Effector memory CD8-positive, alpha-beta T cell (primary cell): ENCODE data around the gene VIPR2.
"Not testable (repeated sequence)": the region's sequence is repeated elsewhere in the genome, so short reads cannot be mapped to it uniquely, and the experiment has no call there.

Experiments
- ATAC-seq: fragments of 150-1000 bp; cut with Tn5 transposase; replicated peaks from 2 replicates; pipeline ENCODE4 v1.10.0; 2021; ENCODE audit warnings: mild to moderate bottlenecking, moderate library complexity
- DNase-seq, 3 experiments: peaks; one replicate each; pipeline ENCODE4 v3.0.0; 2021
- H3K27ac Mint-ChIP-seq, 2 donors: one replicate each; pipeline ENCODE4 v1.8.0; 2022; ENCODE audit warnings: mild to moderate bottlenecking in 2 of 2, mixed read lengths in 2 of 2, moderate library complexity in 2 of 2
- H3K27me3 Mint-ChIP-seq, 2 donors: one replicate each; pipeline ENCODE4 v1.8.0; 2022; ENCODE audit warnings: mixed read lengths in 2 of 2
- H3K36me3 Mint-ChIP-seq: one replicate; pipeline ENCODE4 v1.8.0; 2022; ENCODE audit warnings: mild to moderate bottlenecking, moderate library complexity, mixed read lengths; ENCODE audit not compliant: insufficient read depth
- H3K4me1 Mint-ChIP-seq, 2 donors: one replicate each; pipeline ENCODE4 v1.8.0; 2022; ENCODE audit warnings: low read depth in 2 of 2, mixed read lengths in 2 of 2
- H3K4me3 Mint-ChIP-seq, 2 donors: one replicate each; pipeline ENCODE4 v1.8.0; 2022; ENCODE audit warnings: mild to moderate bottlenecking in 2 of 2, mixed read lengths in 2 of 2, moderate library complexity in 2 of 2
- H3K9me3 Mint-ChIP-seq, 2 donors: one replicate each; pipeline ENCODE4 v1.8.0; 2022; ENCODE audit warnings: mixed read lengths in 2 of 2
- total RNA-seq, 9 experiments: gene quantifications; one replicate each; lab custom pipeline; 2026; lab: John Stamatoyannopoulos, UW

VIPR2 gene, protein sequence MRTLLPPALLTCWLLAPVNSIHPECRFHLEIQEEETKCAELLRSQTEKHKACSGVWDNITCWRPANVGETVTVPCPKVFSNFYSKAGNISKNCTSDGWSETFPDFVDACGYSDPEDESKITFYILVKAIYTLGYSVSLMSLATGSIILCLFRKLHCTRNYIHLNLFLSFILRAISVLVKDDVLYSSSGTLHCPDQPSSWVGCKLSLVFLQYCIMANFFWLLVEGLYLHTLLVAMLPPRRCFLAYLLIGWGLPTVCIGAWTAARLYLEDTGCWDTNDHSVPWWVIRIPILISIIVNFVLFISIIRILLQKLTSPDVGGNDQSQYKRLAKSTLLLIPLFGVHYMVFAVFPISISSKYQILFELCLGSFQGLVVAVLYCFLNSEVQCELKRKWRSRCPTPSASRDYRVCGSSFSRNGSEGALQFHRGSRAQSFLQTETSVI
- 0 to 3.6 (median 0.40) reads per million in 9 experiments for total RNA-seq

GRCh38 chr7:159144758-159145489, at the start of gene VIPR2:
VIPR2 (minus strand) TSS chr7:159144867; CDS start chr7:159144771, 96 bp downstream.
- peak; percentile 11 to 23 (median 19) for DNase-seq

DNA sequence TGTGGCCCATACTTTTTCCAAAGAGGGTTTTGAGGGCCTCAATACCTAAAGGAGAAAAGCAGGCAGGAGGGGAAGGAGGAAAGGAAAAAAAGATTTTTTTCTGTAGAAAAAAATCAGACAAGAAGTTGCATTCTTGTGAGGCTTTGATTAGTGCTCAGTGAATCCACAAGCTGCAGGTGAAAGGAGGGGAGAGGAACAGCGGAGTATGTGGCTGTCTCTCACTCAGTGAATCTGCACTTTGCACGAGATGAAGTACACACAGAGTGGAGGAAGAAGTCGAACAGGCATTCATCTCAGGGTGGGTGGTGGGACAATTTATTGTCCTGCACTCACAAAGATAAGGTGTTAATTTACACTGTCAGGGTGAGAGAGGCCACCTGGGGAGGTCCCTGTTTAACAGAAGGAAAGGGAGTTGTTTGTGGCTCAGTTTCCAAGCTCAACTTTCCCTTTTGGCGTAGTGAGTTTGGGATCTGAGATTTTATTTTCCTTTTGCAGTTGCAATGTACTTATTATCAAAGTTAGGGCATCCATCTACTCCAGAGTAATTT, 49.0 kb upstream of the VIPR2 start:
- Mint-ChIP-seq H3K4me1 (peaks cover 53 to 66% of the 10 kb centered on the region in 2 donors), H3K36me3 (peaks cover 27% of the 10 kb centered on the region)

More at GRCh38 chr7:159144758-159145489, at the start of gene VIPR2:
- Mint-ChIP-seq H3K27ac (peak within 1 kb of the TSS in 1 of 2 donors; percentile 16), H3K27me3 (peaks cover 6 to 17% of the 10 kb centered on the region in 2 donors), H3K36me3 (no peaks in the 10 kb centered on the region), H3K4me1 (no peaks in the 10 kb centered on the region), H3K9me3 (no peaks in the 10 kb centered on the region), H3K4me3 (peak within 1 kb of the TSS; percentile 72)
- ATAC-seq, result peak; percentile 79

GRCh38 chr7:159192725-159193453, 48.2 kb upstream of the VIPR2 start:
- DNase-seq (no peak), ATAC-seq (no peak)
- Mint-ChIP-seq H3K27ac (peak overlapping the region; percentile 44 to 93), H3K36me3 (peaks cover 20% of the 10 kb centered on the region), H3K9me3 (no peaks in the 10 kb centered on the region), H3K4me3 (peak overlapping the region in 1 of 2 donors; percentile 42), H3K4me1 (peaks cover 46 to 59% of the 10 kb centered on the region in 2 donors), H3K27me3 (no peaks in the 10 kb centered on the region)

More for the DNA sequence above, 49.0 kb upstream of the VIPR2 start:
- no peaks in the 10 kb centered on the region for H3K9me3 Mint-ChIP-seq
- peak overlapping the region; percentile 42 to 54 for H3K4me3 Mint-ChIP-seq
- DNase-seq, result no peak
- no peak for ATAC-seq
- H3K27ac Mint-ChIP-seq, result peak overlapping the region; percentile 44 to 93
- H3K27me3 Mint-ChIP-seq, result no peaks in the 10 kb centered on the region

DNA sequence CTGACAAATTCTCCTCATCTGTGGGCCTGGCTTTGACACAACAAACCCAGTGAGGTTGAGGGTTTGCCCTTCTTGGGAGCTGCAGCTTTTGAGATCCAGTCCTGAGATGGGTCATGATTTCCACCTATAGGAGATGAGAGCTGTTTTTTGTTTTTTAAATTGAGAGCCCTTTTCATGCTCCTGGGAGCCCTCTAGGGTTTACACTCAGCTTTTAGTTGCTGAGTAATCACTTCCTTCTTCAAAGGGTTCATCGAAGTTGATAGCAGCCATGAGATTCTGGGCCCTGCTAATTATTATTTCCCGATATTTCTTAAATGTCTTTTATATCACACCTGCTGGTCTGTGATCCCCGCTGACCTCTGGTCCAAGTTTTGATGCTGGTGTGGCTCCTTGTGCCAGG, 47.3 kb upstream of the VIPR2 start:
- ATAC-seq, result no peak
- Mint-ChIP-seq H3K9me3 (no peaks in the 10 kb centered on the region), H3K36me3 (peaks cover 14% of the 10 kb centered on the region), H3K27me3 (no peaks in the 10 kb centered on the region), H3K4me3 (peak overlapping the region in 1 of 2 donors; percentile 0), H3K4me1 (peaks cover 38 to 50% of the 10 kb centered on the region in 2 donors), H3K27ac (peak overlapping the region; percentile 20 to 76)
- no peak for DNase-seq

- H3K27ac Mint-ChIP-seq, result peak overlapping the region in 1 of 2 donors; percentile 76
- peaks cover 9% of the 10 kb centered on the region for H3K36me3 Mint-ChIP-seq
- peaks cover 6 to 8% of the 10 kb centered on the region in 2 donors for H3K27me3 Mint-ChIP-seq
- H3K4me3 Mint-ChIP-seq, result no peak overlapping the region
- H3K9me3 Mint-ChIP-seq, result peaks cover 0 to 6% of the 10 kb centered on the region in 2 donors
- ATAC-seq (no peak), DNase-seq (no peak)
- peaks cover 31 to 44% of the 10 kb centered on the region in 2 donors for H3K4me1 Mint-ChIP-seq
Observed at GRCh38 chr7:159191236-159191635, 46.6 kb upstream of the VIPR2 start.

DNA sequence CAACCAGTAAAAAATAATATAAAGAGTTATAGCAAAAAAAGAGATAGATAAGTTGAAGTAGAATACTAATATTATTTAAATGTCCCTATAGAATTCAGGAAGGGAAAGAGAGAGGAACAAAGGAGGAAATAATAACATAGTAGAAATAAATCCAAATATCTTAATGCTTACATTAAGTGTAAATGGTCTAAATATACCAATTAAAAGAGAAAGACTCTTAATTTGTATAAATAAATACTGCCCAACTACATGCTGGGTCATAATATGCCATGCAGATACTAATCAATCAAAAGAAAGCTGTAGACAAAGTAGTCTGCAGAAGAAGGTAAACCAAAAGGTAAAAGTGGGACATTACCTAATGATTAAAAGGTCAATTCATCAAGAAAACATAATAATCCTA, 43.3 kb upstream of the VIPR2 start:
- Mint-ChIP-seq H3K4me3 (no peak overlapping the region), H3K36me3 (peaks cover 4% of the 10 kb centered on the region), H3K27ac (no peak overlapping the region), H3K27me3 (peaks cover 11 to 19% of the 10 kb centered on the region in 2 donors), H3K4me1 (peaks cover 12 to 20% of the 10 kb centered on the region in 2 donors), H3K9me3 (peaks cover 2 to 8% of the 10 kb centered on the region in 2 donors)
- DNase-seq, result no peak
- ATAC-seq, result no peak

DNA sequence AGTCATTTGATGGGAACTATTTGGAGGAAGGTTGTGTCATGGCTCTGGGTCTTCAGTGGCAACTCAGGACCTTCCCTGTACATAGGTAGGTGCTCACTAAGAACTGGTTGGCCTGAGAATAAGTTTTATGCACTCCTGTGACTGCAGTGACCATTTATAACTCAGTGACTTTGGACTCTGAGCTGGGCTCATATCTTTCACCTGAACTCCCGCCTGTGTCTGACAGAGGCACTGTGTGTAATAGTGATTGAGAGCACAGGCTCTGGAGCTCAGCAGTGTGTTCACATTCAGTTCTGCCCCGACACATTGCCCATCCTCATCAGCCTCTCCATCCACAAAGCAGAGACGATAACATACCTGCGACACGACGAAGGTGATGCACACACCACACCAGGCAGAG, 34.6 kb upstream of the VIPR2 start:
- Mint-ChIP-seq H3K4me3 (no peak overlapping the region), H3K4me1 (peaks cover 13 to 17% of the 10 kb centered on the region in 2 donors), H3K36me3 (peaks cover 14% of the 10 kb centered on the region), H3K9me3 (peaks cover 12 to 18% of the 10 kb centered on the region in 2 donors), H3K27me3 (peaks cover 0 to 6% of the 10 kb centered on the region in 2 donors), H3K27ac (no peak overlapping the region)
- no peak for DNase-seq
- no peak for ATAC-seq

GRCh38 chr7:159177284-159177953, 32.8 kb upstream of the VIPR2 start:
- ATAC-seq, result no peak
- peaks cover 14% of the 10 kb centered on the region for H3K36me3 Mint-ChIP-seq
- peaks cover 13 to 22% of the 10 kb centered on the region in 2 donors for H3K4me1 Mint-ChIP-seq
- DNase-seq, result no peak
- no peak overlapping the region for H3K4me3 Mint-ChIP-seq
- H3K27ac Mint-ChIP-seq, result no peak overlapping the region
- no peaks in the 10 kb centered on the region for H3K27me3 Mint-ChIP-seq
- H3K9me3 Mint-ChIP-seq, result peaks cover 13 to 26% of the 10 kb centered on the region in 2 donors

DNA sequence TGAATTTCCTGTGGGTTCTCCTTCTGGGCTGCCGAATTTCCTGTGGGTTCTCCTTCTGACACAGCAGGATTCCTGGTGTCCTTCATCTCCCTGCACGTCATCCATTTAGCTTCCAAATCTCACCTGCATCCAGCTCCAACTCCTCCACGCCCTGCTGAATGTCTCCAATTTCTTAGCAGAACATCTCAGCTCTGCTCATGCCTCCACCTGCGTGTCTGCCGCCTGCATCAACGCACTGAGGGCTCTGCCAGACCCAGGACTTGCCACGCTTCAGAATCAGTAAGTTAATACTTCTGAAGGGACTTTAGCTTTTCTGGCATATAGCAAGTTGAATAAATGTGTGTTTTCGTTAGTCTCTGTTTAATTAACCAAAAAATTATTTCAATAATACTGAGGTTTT, 31.1 kb upstream of the VIPR2 start:
- peak overlapping the region in 1 of 2 donors; percentile 41 for H3K4me3 Mint-ChIP-seq
- H3K9me3 Mint-ChIP-seq, result peaks cover 13 to 26% of the 10 kb centered on the region in 2 donors
- H3K27me3 Mint-ChIP-seq, result no peaks in the 10 kb centered on the region
- peak overlapping the region; percentile 78 to 86 for H3K27ac Mint-ChIP-seq
- H3K4me1 Mint-ChIP-seq, result peaks cover 13 to 22% of the 10 kb centered on the region in 2 donors
- peak; percentile 21 to 26 (median 26) for DNase-seq
- ATAC-seq, result peak; percentile 67
- peaks cover 14% of the 10 kb centered on the region for H3K36me3 Mint-ChIP-seq

GRCh38 chr7:159175100-159175499, 30.4 kb upstream of the VIPR2 start:
- ATAC-seq, result peak; percentile 82
- peaks cover 14% of the 10 kb centered on the region for H3K36me3 Mint-ChIP-seq
- H3K9me3 Mint-ChIP-seq, result peaks cover 13 to 26% of the 10 kb centered on the region in 2 donors
- H3K27me3 Mint-ChIP-seq, result not testable (repeated sequence)
- peaks cover 13 to 22% of the 10 kb centered on the region in 2 donors for H3K4me1 Mint-ChIP-seq
- H3K4me3 Mint-ChIP-seq, result peak overlapping the region in 1 of 2 donors; percentile 27
- peak overlapping the region in 1 of 2 donors; percentile 35 for H3K27ac Mint-ChIP-seq
- DNase-seq, result peak; percentile 34 to 41 (median 34)

DNA sequence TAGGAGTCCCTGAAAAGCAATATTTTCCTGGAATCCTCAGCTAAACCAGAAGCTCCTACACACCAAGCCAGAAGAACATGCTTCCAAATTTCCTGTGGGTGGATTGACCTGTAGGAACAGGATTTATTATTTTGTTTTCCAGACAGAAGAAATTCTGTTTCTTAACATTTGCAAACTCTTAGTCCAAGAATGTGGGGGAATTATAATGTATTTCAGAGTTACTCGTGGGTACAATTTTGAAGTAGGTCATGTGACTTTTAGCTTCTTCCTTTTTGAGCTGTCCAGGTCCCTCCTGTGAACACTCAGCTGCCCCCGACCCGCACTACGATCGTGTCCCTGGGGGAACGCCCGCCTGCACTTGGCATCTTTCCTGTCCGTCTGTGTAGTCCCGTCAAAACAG, 27.7 kb upstream of the VIPR2 start:
- Mint-ChIP-seq H3K27ac (no peak overlapping the region), H3K9me3 (peaks cover 13 to 26% of the 10 kb centered on the region in 2 donors), H3K4me1 (peaks cover 13 to 22% of the 10 kb centered on the region in 2 donors), H3K36me3 (peaks cover 14% of the 10 kb centered on the region), H3K27me3 (no peaks in the 10 kb centered on the region), H3K4me3 (no peak overlapping the region)
- ATAC-seq (no peak), DNase-seq (no peak)

DNA sequence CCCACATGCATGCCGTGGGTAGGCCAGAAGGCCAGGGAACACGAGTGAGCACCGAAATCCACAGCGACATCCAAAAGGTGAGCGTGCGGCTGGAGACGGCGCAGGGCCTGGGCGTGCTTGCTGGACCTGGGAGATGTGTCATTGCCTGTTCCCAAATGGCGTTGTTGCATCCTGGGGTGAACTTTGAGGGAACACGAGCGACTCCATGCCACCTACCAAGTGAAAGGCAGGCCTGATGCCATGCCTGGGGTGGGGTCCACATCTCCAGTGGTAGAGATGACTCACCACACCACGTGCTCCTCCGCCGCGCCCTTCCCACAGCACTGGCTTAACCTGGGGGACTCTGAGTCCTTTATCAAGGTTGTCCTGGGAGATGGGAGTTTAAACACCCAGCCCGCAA, 24.7 kb upstream of the VIPR2 start:
- Mint-ChIP-seq H3K9me3 (peaks cover 3 to 10% of the 10 kb centered on the region in 2 donors), H3K4me1 (peaks cover 2 to 9% of the 10 kb centered on the region in 2 donors), H3K27ac (no peak overlapping the region), H3K27me3 (no peaks in the 10 kb centered on the region), H3K4me3 (no peak overlapping the region), H3K36me3 (no peaks in the 10 kb centered on the region)
- no peak for DNase-seq
- ATAC-seq, result no peak
